Sciatic nerve (tissue), 2 donors: ENCODE results near the gene MUC4. TPM values are rescaled to one million over a fixed set of nuclear protein-coding genes. Genes with fewer than 3 reads are reported as not detected.
"Not testable (repeated sequence)": the region's sequence is repeated elsewhere in the genome, so short reads cannot be mapped to it uniquely, and the experiment has no call there.

ENCODE experiments used
- ATAC-seq: fragments of 200-7000 bp; cut with Tn5 transposase; one replicate; pipeline ENCODE4 v1.9.1; 2020; ENCODE audit warnings: mild to moderate bottlenecking, moderate library complexity
- DNase-seq: peaks from one replicate; pipeline ENCODE4 v3.0.0-alpha.2; 2020; ENCODE audit warnings: low spot score
- intact Hi-C: fragments of 100-400 bp; cut with DNase I; formaldehyde crosslinking; loops from one replicate; pipeline ENCODE4 v1.14.2; 2022
- total RNA-seq: library from RNA; stranded (reverse); fragmentation: NEBNext Ultra II Directional; extraction: Animal tissue kit (Norgen Biotek cat#: 25700); gene quantifications from one replicate; pipeline ENCODE4 v1.2.1, GENCODE V29; 2021
- donor health status: DM: no; HTN: no; CAD: no.
- donor health status: DM: no; HTN: no; CAD: no.

The MUC4 gene
- total RNA-seq, 1 donor from 2014 or later = 0.31 TPM

DNA sequence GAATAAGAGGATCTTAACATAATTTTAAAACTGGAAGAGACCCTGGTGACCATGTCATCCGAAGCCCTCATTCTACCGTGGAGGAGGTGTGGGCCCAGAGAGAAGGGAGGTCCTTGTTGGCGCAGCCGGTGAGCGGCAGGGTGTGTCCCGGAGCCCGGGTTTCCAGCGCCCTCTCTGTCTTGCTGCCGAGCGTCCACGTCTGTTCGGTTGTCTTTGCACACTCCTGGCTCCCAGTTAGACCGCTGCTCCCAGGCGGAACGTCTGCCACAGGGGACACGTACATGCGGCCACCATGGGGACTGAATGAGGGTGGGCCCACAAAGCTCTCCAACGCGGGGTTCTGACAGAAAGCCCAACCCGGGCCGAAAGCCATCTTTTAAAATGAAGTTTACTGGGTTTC, 6.6 kb upstream of the MUC4 start:
- intact Hi-C loops = no loop called here
- ATAC-seq (no peak), DNase-seq (no peak)

DNA sequence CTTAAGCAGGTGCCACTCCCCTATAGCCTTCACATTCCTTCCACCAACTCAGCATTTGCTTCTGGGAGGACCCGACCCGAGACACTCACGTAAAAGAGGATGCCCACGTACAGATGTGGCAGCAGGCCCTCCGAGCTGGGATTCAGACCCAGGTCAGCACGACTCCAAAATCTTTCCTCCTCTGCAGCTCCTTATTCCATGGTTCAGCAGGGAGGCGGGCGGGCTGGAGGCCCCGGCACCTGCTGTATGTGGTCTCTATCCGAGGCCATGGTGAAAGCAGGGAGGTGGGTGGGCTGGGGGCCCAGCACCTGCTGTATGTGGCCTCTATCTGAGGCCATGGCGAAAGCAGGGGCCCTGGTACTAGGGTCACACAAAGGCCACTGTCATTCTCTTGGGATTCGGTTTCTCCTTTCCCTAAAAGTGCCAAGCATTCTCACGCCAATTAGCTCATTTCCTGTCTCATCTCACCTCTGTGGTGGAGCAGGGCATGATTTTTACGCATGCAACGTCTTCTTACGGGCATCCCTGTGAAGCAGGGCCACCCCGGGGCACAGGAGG, 5.9 kb upstream of the MUC4 start:
- intact Hi-C loops = no loop called here
- ATAC-seq (no peak), DNase-seq (no peak)

DNA sequence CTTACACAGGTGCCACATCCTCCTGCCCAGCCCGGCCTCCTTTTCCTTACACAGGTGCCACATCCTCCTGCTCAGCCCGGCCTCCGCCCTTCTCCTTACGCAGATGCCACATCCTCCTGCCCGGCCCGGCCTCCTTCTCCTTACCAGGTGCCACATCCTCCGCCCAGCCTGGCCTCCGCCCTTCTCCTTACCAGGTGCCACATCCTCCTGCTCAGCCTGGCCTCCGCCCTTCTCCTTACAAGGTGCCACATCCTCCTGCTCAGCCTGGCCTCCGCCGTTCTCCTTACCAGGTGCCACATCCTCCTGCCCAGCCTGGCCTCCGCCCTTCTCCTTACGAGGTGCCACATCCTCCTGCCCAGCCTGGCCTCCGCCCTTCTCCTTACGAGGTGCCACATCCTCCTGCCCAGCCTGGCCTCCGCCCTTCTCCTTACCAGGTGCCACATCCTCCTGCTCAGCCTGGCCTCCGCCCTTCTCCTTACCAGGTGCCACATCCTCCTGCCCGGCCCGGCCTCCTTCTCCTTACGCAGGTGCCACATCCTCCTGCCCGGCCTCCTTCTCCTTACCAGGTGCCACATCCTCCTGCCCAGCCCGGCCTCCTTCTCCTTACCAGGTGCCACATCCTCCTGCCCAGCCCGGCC, 4.7 kb upstream of the MUC4 start:
- ATAC-seq, DNase-seq, intact Hi-C loops: not testable (repeated sequence)

DNA sequence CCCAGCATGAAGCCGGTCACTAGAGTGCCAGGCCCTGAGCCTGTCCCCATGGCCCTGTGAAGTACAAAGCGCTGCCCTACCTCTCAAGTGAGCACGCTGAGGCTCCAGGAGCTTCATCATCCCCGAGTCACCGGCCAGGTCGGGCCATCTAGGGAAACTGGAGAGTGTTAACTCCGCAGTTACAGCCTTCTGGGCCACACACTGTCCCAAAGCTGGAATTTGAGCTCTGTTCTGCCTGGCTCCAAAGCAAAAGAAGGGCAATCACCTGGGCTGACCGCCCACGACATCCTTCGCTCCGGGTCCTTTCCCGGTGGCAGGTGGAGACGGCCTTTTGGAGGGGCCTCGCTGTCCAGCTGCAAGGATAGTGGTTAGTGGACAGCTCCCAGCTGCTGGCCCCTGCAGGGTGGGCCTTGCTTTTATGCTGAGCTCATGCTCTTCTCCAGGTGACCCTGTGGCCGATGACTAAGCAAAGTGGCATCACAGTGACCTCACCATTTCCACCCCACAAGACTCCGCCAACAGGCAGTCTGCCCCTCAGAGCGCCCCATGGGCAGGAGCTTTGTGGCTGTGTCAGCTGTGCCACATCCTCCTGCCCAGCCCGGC, 3.5 kb upstream of the MUC4 start:
- intact Hi-C loops = no loop called here
- no peak for ATAC-seq
- no peak for DNase-seq

DNA sequence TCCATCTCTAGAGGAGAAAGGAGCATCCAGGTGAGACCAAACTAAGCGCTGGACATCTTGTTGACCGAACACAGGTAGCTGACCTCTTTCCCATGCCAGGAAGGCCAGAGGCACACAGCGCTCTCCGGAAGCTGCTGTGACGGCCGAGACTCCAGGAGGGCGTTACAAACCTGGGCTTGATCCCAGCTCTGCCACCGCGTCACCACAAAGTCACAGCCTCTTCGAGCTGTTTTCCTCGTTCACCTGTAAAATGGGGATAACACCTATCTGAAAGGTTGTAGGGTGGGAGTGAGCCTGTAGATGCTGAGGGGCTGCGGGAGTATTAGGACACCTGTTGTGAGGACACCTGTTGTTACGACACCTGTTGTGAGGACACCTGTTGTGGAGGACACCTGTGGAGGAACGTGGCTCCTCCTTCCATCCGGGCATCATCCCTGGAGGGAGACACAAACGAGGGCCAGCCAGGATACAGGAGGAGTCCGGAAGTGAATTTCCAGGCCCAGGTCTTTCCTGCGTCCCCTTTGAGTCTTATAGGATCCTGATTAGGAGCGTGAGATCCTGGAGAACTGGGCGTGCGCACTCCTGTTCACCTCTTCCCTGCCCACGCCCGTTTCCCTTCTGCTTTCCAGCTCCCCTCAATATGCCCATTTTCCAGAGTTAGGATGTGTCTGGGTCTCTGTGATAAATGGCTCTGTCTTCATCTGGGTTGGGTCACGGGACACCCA, 2.3 kb upstream of the MUC4 start:
- intact Hi-C loops = no loop called here
- no peak for ATAC-seq
- DNase-seq = no peak

DNA sequence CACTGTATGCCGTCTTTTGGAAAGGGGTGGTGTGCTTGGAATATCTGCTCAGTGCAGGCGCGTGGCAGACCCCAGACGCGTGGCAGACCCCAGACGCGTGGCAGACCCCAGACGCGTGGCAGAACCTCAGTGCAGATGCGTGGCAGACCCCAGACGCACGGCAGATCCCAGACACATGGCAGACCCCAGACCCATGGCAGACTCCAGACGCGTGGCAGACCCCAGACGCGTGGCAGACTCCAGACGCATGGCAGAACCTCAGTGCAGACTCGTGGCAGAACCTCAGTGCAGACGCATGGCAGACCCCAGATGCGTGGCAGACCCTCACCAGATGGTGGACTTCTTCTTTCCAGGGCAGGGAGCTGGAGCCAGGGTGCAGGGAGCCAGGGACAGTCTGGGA, 637 bp upstream of the MUC4 start:
- no peak for ATAC-seq
- DNase-seq = no peak
- intact Hi-C loops = no loop called here

DNA sequence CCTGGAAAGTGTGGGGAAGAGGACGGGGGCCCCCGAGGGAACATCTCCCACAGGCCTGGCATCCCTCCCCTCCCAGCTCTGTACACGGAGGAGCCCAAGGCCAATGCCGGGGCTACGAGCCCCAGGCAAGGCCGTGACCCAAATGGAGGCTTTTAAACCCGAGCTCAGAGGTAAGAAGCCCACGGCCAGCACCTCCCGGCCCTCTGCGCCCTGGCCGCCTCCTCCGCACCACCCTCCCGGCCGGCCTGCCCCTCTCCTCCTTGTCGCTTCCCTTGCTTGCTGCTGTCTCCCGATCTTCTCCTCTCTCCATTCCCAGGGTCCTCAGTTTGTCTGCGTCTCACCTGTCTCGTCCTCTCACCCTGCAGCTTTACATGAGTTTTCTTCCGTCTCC, 1.3 kb downstream of the MUC4 start:
- DNase-seq = no peak
- no peak for ATAC-seq
- intact Hi-C loops = no loop called here

DNA sequence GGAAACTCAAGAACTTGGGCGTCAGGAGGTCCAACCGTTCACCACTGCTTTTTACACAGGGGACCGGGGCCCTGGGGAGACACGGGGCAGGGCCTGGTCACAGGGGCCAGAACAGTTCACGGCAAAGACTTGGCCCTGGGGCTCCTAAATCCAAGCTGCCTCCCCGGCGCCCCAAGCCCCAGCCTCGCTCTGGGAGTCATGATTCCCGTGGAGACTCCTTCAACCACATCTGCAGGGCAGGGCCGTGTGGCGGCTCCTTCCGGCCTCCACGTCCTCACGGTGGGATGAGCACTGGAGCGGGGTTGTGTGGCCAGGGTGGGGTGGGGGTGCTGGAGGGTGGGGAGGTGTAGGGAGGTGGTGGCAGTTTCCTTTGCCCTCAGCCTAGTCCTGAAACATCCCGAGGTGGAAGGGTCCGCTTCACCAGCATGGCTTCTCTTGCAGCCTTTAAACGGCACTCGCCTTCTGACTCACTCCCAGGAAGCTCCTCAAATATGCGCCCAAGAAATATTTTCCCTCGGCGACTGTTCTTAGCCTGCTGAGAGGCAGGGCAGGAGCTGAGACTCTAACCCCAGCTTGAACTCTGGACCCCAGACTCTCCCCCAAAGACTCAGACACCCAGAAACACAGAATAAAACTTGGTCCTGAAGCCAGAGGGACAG, 1.8 kb downstream of the MUC4 start:
- ATAC-seq (no peak), DNase-seq (no peak)
- intact Hi-C loops = no loop called here

DNA sequence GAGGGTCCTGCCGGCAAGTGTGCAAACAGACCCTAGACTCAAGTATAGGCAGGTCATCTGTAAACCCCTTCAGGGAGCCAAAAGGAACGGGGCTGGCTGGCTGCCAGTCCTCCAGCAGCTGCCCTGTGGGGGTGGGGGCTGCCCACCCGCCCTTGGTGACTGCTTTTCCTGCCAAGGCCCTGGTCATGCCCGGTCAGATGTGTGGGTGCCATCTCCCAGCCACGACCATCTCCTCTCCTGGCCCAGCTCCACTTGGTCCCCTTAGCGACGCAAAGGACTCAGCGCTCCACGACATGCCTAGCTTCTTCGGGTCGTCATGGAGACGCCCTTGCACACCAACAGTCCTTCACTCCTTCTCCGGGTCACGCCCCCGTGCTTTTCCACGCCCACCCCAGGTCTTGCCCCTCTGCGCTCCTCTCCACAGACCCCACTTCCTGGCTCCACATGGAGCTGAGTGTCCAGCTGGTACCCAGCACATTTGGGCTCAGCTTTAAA, 2.4 kb downstream of the MUC4 start:
- ATAC-seq (no peak), DNase-seq (no peak)
- intact Hi-C loops = no loop called here

DNA sequence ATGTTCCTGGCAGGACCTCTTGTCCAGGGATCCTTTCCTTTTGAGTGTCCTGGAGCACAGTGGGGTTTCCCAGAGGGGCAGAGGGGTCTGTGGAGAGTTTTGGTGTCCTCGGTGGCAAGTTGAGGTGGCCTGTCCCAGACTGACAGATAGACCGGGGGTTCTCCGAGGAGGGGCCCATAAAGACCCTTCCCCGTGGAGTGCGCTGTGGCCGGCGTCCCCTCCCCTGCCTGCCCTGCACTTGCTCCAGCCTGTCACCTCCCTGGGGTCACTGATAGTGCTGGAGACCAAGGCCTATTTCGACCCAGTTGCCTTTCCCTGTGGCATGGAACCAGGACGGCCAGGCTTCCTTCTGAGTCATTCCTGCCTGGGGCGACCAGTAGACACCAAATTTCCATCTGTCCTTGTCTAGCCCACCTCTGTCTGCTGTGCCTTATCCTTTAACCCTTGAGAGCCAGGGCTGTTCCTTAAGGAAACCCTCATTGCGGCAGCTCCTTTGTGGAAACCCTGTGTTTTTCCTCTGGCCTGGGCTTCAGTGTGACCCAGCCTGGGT, 2.9 kb downstream of the MUC4 start:
- intact Hi-C loops = no loop called here
- no peak for DNase-seq
- ATAC-seq = no peak

DNA sequence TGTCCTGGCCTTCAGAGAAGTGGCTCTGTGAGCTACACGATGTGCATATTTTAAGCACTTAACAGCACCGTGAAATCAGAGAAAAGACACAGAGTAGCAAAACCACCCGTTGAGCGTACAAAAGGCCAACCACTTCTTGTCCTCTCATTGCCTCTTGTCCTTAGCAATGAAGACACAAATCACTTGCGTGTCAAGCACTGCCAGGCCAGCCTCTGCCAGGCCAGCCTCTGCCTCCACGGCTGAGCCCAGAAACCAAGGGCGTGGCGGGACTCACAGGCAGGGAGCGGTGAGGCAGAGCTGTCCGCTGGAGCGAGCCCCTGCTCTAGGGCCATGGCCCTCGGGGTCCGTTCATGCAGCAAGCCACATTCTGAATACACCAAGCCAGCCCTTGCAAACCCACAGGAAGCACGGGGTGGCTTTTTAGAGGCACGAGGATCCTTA, 4.0 kb downstream of the MUC4 start:
- intact Hi-C loops = no loop called here
- ATAC-seq (no peak), DNase-seq (peak; percentile 21)

DNA sequence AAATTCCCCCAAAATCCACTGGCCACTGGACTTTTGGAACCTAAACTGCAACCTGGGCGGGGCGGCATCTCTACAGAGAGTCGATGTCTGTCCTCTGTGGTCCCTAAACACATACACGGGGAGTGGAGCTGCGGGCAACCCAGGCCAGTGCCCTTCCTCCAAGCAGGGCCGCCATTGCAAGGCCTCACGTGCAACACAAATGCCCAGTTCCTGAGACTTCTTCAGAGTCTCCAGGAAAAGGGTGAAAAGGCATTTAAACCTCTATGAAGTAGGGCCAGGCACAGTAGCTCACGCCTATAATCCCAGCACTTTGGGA, 4.9 kb downstream of the MUC4 start:
- DNase-seq (no peak), ATAC-seq (no peak)
- intact Hi-C loops = no loop called here

DNA sequence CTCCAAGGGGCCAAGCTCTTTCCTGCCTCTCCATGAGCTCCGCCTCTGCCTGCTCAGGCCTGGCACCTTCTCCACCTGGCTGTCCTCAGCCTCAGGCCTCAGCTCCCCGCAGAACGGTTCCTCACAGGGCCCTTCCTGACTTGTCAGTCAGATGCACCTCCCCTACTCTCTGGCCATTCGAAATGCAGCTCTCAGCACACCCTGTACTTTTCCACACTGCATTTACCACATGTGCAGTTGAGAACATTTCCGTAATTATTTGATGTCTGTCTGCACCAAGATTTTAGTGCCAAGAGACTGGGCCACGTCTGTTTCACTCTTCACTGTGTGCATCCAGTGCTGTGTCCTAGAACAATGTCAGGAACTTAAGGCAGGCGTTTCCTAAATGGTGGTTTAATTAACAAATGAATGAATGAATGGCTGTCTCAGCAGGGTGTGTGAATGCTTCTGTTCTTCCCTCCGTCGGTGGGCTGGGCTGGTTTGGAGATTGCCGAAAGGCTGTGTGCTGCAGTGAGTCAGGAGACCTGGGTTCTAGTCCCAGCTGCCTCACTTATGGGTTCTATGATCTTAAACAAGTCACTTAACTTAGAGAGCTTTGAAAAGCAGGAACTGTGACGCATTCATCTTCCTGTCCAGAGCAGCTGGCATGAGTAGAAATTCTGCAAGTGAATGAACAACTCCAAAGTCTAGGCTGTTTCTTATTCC, 5.4 kb downstream of the MUC4 start:
- intact Hi-C loops = no loop called here
- no peak for ATAC-seq
- no peak for DNase-seq

DNA sequence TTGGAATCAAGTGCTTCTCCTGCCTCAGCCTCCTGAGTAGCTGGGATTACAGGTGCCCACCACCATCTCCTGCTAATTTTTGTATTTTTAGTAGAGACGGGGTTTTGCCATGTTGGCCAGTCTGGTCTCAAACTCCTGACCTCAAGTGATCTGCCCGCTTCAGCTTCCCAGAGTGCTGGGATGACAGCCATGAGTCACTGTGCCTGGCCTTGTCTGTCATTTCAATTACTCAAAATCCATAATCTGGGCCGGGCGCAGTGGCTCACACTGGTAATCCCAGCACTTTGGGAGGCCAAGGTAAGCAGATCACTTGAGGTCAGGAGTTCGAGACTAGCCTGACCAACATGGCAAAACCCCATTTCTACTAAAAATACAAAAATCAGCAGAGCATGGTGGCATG, 6.1 kb downstream of the MUC4 start:
- DNase-seq, ATAC-seq, intact Hi-C loops: not testable (repeated sequence)

DNA sequence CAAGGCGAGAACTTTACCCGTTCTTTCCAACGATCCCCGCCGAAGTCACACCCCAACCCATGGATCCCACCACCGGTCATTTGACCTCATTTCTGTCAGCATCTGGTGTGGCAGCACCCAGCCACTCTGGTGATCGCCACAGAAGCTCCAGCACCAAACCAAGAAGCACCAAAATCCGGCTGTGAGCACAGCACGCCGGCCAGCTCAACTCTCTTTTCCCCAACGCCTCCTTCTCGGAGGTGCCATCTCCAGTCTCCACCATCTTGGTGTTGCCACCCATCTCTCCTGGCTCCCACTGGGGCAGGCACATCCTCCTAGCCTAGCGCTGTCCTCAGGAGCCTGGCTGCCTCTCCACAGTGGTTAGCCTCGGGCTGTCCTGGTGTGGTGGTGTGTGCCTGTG, 6.5 kb downstream of the MUC4 start:
- intact Hi-C loops = no loop called here
- DNase-seq (no peak), ATAC-seq (no peak)

DNA sequence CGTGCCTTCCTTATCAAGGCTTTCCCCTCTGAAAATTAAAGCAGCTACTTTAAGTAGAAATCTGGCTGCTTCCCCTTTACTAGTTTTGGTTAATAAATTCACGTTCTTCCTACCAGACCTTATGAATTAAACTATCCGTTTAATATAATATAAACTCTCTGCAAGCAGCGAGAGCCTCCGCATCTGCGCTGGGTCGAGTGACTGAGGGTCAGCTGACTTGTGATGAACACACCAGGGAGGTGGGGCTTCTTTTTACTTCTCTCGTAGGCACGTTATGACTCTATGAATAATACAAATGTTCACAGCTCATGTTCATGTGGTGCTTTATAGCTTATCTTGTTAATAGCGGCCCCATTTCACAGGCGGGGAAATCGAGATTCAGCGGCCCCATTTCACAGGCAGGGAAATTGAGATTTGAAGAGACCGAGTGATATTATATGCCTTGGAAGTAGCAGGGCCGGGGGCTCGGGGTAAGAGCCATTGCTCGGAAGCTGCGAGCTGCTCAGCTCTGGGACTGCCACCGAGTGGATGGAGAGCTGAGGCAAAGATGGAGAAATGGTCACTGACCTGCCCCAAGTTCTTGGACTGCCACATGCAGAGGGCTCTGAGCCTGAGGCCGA, 8.3 kb downstream of the MUC4 start:
- DNase-seq = no peak
- ATAC-seq = peak; percentile 83
- intact Hi-C loops = no loop called here

DNA sequence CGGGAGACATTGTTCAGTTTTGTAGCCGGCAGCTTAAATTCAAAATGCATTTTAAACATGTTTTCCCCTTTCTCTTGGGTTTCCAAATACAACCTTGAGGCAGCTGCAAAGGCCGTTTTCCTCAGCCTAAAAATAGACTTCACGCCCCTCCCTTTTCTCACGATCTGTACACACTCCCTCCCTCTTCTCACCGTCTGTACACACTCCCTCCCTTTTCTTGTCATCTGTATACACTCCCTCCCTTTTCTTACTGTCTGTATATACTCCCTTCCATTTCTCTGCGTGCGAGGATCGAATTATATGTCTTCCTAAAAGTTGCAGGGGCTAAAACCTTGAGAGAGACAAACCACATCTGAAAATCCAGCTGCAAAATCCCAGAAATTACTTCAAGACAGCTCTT, 8.9 kb downstream of the MUC4 start:
- DNase-seq (no peak), ATAC-seq (no peak)
- intact Hi-C loops = no loop called here

DNA sequence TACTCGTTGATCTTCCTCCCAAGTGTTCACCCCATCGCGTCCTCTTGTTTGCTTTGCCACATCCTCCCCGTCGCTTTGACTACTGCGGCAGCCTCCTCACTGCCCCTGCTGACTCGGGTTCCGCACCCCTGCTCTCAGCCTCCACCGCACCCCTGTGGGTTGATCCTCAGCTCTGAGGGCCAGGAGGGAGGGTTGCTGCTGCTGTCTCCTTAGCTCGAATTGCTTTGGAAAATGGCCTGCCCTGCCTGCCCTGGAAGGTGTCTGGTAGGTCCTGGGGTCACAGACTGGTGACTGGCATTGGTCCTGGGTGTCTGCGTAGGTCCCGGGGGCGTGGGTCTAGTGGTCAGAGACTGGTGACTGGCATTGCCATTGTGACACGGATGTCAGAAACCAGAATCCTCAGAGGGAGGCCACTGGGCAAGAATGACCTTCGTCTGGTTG, 9.4 kb downstream of the MUC4 start:
- no peak for ATAC-seq
- intact Hi-C loops = no loop called here
- no peak for DNase-seq
